Measurements from ENCODE around the gene NRP1.

GRCh38 chr10:33287112-33287511 lies 47.4 kb downstream of the NRP1 start:
- TF ChIP-seq, protein P1, sequence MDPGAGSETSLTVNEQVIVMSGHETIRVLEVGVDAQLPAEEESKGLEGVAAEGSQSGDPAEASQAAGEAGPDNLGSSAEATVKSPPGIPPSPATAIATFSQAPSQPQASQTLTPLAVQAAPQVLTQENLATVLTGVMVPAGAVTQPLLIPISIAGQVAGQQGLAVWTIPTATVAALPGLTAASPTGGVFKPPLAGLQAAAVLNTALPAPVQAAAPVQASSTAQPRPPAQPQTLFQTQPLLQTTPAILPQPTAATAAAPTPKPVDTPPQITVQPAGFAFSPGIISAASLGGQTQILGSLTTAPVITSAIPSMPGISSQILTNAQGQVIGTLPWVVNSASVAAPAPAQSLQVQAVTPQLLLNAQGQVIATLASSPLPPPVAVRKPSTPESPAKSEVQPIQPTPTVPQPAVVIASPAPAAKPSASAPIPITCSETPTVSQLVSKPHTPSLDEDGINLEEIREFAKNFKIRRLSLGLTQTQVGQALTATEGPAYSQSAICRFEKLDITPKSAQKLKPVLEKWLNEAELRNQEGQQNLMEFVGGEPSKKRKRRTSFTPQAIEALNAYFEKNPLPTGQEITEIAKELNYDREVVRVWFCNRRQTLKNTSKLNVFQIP (CRISPR knock-in tag; IDR thresholded peaks at IDR 0.05; ENCODE audit: borderline replicate concordance, low read depth), result no peak
- TF ChIP-seq ARNTL (CRISPR knock-in tag; IDR thresholded peaks at IDR 0.05; ENCODE audit: borderline replicate concordance, low read depth), result no peak
- TF ChIP-seq ZFP3 (CRISPR knock-in tag; IDR thresholded peaks at IDR 0.05), result no peak
- TF ChIP-seq GLIS3 (CRISPR knock-in tag; IDR thresholded peaks at IDR 0.05), result no peak
- no peak for TF ChIP-seq RARB (CRISPR knock-in tag; IDR thresholded peaks at IDR 0.05)
